ENCODE data around the gene MYL6B. TPM values are rescaled to one million over a fixed set of nuclear protein-coding genes. Genes with fewer than 3 reads are reported as not detected.

The MYL6B gene
- total RNA-seq, 2 experiments from 2014 or later, result 6.2 to 6.4 TPM

- Mint-ChIP-seq H3K9me3 (no peaks in the 10 kb centered on the region), H3K36me3 (ENCODE audit: low read depth) (peaks cover 62% of the 10 kb centered on the region), H3K4me1 (ENCODE audit: low read depth) (peaks cover 46% of the 10 kb centered on the region), H3K4me3 (peak overlapping the region; percentile 96), H3K27ac (peak overlapping the region; percentile 99), H3K27me3 (peaks cover 5% of the 10 kb centered on the region)
- peak overlapping the region; percentile 96 for H3K4me3 ChIP-seq (ENCODE audit: low read length)
- peak; percentile 12 for ATAC-seq (ENCODE audit: poor library complexity)
- H3K27me3 ChIP-seq (ENCODE audit: control insufficient read depth in 1 of 2, insufficient read depth in 2 of 2, low read length in 2 of 2), result no peaks in the 10 kb centered on the region
- peaks cover 33% of the 10 kb centered on the region for H3K4me1 ChIP-seq (ENCODE audit: insufficient read depth, low read length)
- H3K9me3 ChIP-seq (ENCODE audit: control insufficient read depth in 1 of 2, insufficient read depth in 1 of 2, low read length in 2 of 2), result no peaks in the 10 kb centered on the region
- intact Hi-C loops (cut with DNase I, micrococcal nuclease), result loop anchor here (1.0 to 5.0 kb wide), 9 partner anchors 28 to 446 kb away; partner anchors contain the start of genes MYL6B (in 2 of the 2), GDF11 (in 1 of the 2) and ZC3H10 (in 1 of the 2)
- DNase-seq, result peak in 4 of 14 experiments; percentile 6 to 44 (median 8)
- H3K27ac ChIP-seq (ENCODE audit: low read depth in 1 of 2, low read length in 2 of 2), result peak overlapping the region; percentile 65 to 75
- POLR2A ChIA-PET, result interaction anchor here (0.6 to 4.1 kb wide), 21 partner anchors 11 to 499 kb away, joined by 3 to 116 read pairs (median 9); partner anchors contain the start of genes ANKRD52, COQ10A, ESYT1 and MYL6
- TF ChIP-seq, protein P1, sequence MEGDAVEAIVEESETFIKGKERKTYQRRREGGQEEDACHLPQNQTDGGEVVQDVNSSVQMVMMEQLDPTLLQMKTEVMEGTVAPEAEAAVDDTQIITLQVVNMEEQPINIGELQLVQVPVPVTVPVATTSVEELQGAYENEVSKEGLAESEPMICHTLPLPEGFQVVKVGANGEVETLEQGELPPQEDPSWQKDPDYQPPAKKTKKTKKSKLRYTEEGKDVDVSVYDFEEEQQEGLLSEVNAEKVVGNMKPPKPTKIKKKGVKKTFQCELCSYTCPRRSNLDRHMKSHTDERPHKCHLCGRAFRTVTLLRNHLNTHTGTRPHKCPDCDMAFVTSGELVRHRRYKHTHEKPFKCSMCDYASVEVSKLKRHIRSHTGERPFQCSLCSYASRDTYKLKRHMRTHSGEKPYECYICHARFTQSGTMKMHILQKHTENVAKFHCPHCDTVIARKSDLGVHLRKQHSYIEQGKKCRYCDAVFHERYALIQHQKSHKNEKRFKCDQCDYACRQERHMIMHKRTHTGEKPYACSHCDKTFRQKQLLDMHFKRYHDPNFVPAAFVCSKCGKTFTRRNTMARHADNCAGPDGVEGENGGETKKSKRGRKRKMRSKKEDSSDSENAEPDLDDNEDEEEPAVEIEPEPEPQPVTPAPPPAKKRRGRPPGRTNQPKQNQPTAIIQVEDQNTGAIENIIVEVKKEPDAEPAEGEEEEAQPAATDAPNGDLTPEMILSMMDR (IDR thresholded peaks at IDR 0.05), result no peak
- peaks cover 32% of the 10 kb centered on the region for H3K36me3 ChIP-seq (ENCODE audit: insufficient read depth, low read length)
- CTCF ChIA-PET, result interaction anchor here (0.7 to 4.7 kb wide), 17 partner anchors 8 to 145 kb away, joined by 3 to 138 read pairs (median 9); partner anchors contain the start of genes ANKRD52, ESYT1, MYL6B and RPL41
These were observed 36.4 kb downstream of the MYL6B start for GRCh38 chr12:56188778-56189098.

GRCh38 chr12:56189099-56189917, 36.9 kb downstream of the MYL6B start, which contains the start of gene SMARCC2:
Gene SMARCC2 (minus strand): TSS chr12:56189483. CDS start chr12:56189461, 22 bp downstream.
- Histone ChIP-seq H3K4me1 (ENCODE audit: insufficient read depth, low read length) (peaks cover 33% of the 10 kb centered on the region), H3K27ac (ENCODE audit: low read depth in 1 of 2, low read length in 2 of 2) (peak within 1 kb of the TSS; percentile 87 to 93), H3K4me3 (ENCODE audit: low read length) (peak within 1 kb of the TSS; percentile 96), H3K36me3 (ENCODE audit: insufficient read depth, low read length) (peaks cover 26% of the 10 kb centered on the region), H3K9me3 (ENCODE audit: control insufficient read depth in 1 of 2, insufficient read depth in 1 of 2, low read length in 2 of 2) (no peaks in the 10 kb centered on the region), H3K27me3 (ENCODE audit: control insufficient read depth in 1 of 2, insufficient read depth in 2 of 2, low read length in 2 of 2) (no peaks in the 10 kb centered on the region)
- CTCF ChIA-PET, result interaction anchor here (0.6 to 4.7 kb wide), 47 partner anchors 8 to 451 kb away, joined by 3 to 138 read pairs (median 4); partner anchors contain the start of genes ANKRD52, CNPY2, COQ10A and ERBB3
- DNase-seq, result peak; percentile 71 to 95 (median 80)
- Mint-ChIP-seq H3K36me3 (ENCODE audit: low read depth) (peaks cover 56% of the 10 kb centered on the region), H3K9me3 (no peaks in the 10 kb centered on the region), H3K4me1 (ENCODE audit: low read depth) (peaks cover 46% of the 10 kb centered on the region), H3K27ac (peak within 1 kb of the TSS; percentile 99), H3K27me3 (peaks cover 5% of the 10 kb centered on the region), H3K4me3 (peak within 1 kb of the TSS; percentile 99)
- peak; percentile 77 for ATAC-seq (ENCODE audit: poor library complexity)
- POLR2A ChIA-PET, result interaction anchor here (0.6 to 4.1 kb wide), 43 partner anchors 8 to 499 kb away, joined by 3 to 116 read pairs (median 5); partner anchors contain the start of genes ANKRD52, CNPY2, COQ10A and ESYT1
- TF ChIP-seq, protein P1 (IDR thresholded peaks at IDR 0.05), result peak; percentile 64
- intact Hi-C loops (cut with DNase I, micrococcal nuclease), result loop anchor here (2.0 to 5.0 kb wide), 7 partner anchors 29 to 447 kb away; partner anchors contain the start of genes MYL6B (in 2 of the 2), GDF11 (in 1 of the 2) and ZC3H10 (in 1 of the 2)
